Panc1 (cell line): ENCODE results near the gene PRRC1. TPM values are rescaled to one million over a fixed set of nuclear protein-coding genes. Genes with fewer than 3 reads are reported as not detected.

Experiments used
- ATAC-seq: fragments of 200-7000 bp; cut with Tn5 transposase; 2 replicates; pipeline ENCODE4 v1.9.1; 2020; ENCODE audit warnings: mild to moderate bottlenecking, moderate library complexity
- BruUV-seq: library from RNA; stranded (reverse); fragments of 400-500 nt; replicated peaks from 2 replicates; lab custom pipeline; 2021; lab: Mats Ljungman, UMichigan
- CTCF ChIA-PET: fragments of 300-600 bp; sonication (Branson Sonifier 250); formaldehyde crosslinking; loops from one replicate; lab custom pipeline; 2022; ENCODE audit warnings: antibody characterized with exemption; lab: Charles Lee
- POLR2A ChIA-PET: fragments of 300-600 bp; sonication (Branson Sonifier 250); formaldehyde crosslinking; loops from one replicate; lab custom pipeline; 2022; ENCODE audit warnings: antibody characterized with exemption; lab: Charles Lee
- DNase-seq: peaks from one replicate; pipeline ENCODE4 v3.0.0-alpha.2; 2010; ENCODE audit warnings: low read depth, low spot score
- H3K27ac ChIP-seq: 2 replicates; pipeline ENCODE4 v1.5.1; 2011; ENCODE audit warnings: mild to moderate bottlenecking, low read length, inconsistent platforms
- H3K27me3 ChIP-seq: fragments of 200-500 bp; sonication (Bioruptor generic); 2 replicates; pipeline ENCODE4 v1.6.0; 2014; ENCODE audit warnings: low read length, inconsistent platforms; ENCODE audit not compliant: control insufficient read depth, insufficient read depth
- H3K36me3 ChIP-seq: fragments of 200-500 bp; sonication (Bioruptor generic); 2 replicates; pipeline ENCODE4 v1.5.1; 2014; ENCODE audit warnings: inconsistent platforms, mild to moderate bottlenecking, low read length, moderate library complexity; ENCODE audit not compliant: control insufficient read depth, insufficient read depth
- H3K4me1 ChIP-seq: 2 replicates; pipeline ENCODE4 v1.5.1; 2011; ENCODE audit warnings: inconsistent platforms, mild to moderate bottlenecking, low read length, moderate library complexity; ENCODE audit not compliant: control insufficient read depth, insufficient read depth
- H3K4me3 ChIP-seq, 2 experiments: 2 replicates each; pipeline ENCODE4 v1.5.1; 2011 to 2012; ENCODE audit warnings: low read depth in 2 of 2, low read length in 2 of 2, mild to moderate bottlenecking in 2 of 2, inconsistent platforms in 1 of 2, moderate library complexity in 1 of 2
- H3K9me3 ChIP-seq: fragments of 200-500 bp; sonication (Bioruptor generic); 2 replicates; pipeline ENCODE4 v1.5.1; 2014; ENCODE audit warnings: low read depth, mild to moderate bottlenecking, inconsistent platforms, low read length, moderate library complexity; ENCODE audit not compliant: control insufficient read depth, insufficient read depth
- CTCF ChIP-seq: fragments of 450-650 bp; IDR thresholded peaks from 2 replicates; pipeline ENCODE4 v1.5.1; 2017; ENCODE audit warnings: mild to moderate bottlenecking
- POLR2AphosphoS5 ChIP-seq: IDR thresholded peaks from 2 replicates; pipeline ENCODE4 v1.6.1; 2012; ENCODE audit warnings: mild to moderate bottlenecking, low read depth, low read length, moderate library complexity
- REST ChIP-seq, 2 experiments: IDR thresholded peaks; 2 replicates each; pipeline ENCODE4 v1.6.1; 2011 to 2012; ENCODE audit warnings: low read depth in 2 of 2, control low read depth in 1 of 2, low read length in 1 of 2, mild to moderate bottlenecking in 1 of 2, moderate library complexity in 1 of 2; ENCODE audit not compliant: insufficient read depth in 1 of 2
- SIN3A ChIP-seq: IDR thresholded peaks from 2 replicates; pipeline ENCODE4 v1.6.1; 2012; ENCODE audit warnings: low read depth, mild to moderate bottlenecking, low read length, moderate library complexity, borderline replicate concordance; ENCODE audit not compliant: insufficient read depth
- TCF7L2 ChIP-seq: IDR thresholded peaks from 2 replicates; pipeline ENCODE4 v1.6.1; 2011; ENCODE audit warnings: mild to moderate bottlenecking, low read depth, low read length, inconsistent platforms
- in situ Hi-C: cut with HindIII; loops from 2 replicates; pipeline ENCODE4 v1.10.0; 2016; ENCODE audit warnings: low sequenced_read_pairs, low pct_unique_long_range_greater_than_20kb
- intact Hi-C: fragments of 100-400 bp; cut with micrococcal nuclease; formaldehyde crosslinking; loops from one replicate; pipeline ENCODE4 v1.10.0; 2022; ENCODE audit not compliant: unreplicated experiment
- total RNA-seq: library from RNA; stranded (reverse); gene quantifications from one replicate; pipeline ENCODE4 v1.2.1, GENCODE V29; 2021; ENCODE audit not compliant: unreplicated experiment

Gene PRRC1
- total RNA-seq, 1 experiment from 2014 or later = 48.7 TPM

GRCh38 chr5:127574852-127575679, 57.6 kb downstream of the PRRC1 start:
- H3K27ac ChIP-seq = no peak overlapping the region
- ChIA-PET POLR2A (no interaction called here), CTCF (no interaction called here)
- no peaks in the 10 kb centered on the region for H3K4me1 ChIP-seq
- H3K27me3 ChIP-seq = no peaks in the 10 kb centered on the region
- BruUV-seq = no TSS peak
- TF ChIP-seq SIN3A = no peak
- TF ChIP-seq TCF7L2 = no peak
- no peak for TF ChIP-seq POLR2AphosphoS5
- no peak for TF ChIP-seq CTCF
- no peak for TF ChIP-seq REST (IDR thresholded peaks at IDR 0.05; ENCODE audit: insufficient read depth in 1 of 2, low read depth in 2 of 2, low read length in 1 of 2)
- H3K36me3 ChIP-seq = no peaks in the 10 kb centered on the region
- H3K9me3 ChIP-seq = no peaks in the 10 kb centered on the region
- H3K4me3 ChIP-seq = no peak overlapping the region
- intact Hi-C loops (no loop called here), in situ Hi-C loops (no loop called here)
- ATAC-seq (no peak), DNase-seq (no peak)

GRCh38 chr5:127577458-127577857, 60.0 kb downstream of the PRRC1 start:
- CTCF ChIA-PET = no interaction called here
- H3K4me3 ChIP-seq = no peak overlapping the region
- DNase-seq = no peak
- no peaks in the 10 kb centered on the region for H3K4me1 ChIP-seq
- no peak for ATAC-seq
- no peaks in the 10 kb centered on the region for H3K27me3 ChIP-seq
- no peak overlapping the region for H3K27ac ChIP-seq
- TF ChIP-seq CTCF (no peak), REST (IDR thresholded peaks at IDR 0.05; ENCODE audit: insufficient read depth in 1 of 2, low read depth in 2 of 2, low read length in 1 of 2) (no peak), POLR2AphosphoS5 (no peak), TCF7L2 (no peak), SIN3A (no peak)
- POLR2A ChIA-PET = no interaction called here
- BruUV-seq = no TSS peak
- in situ Hi-C loops (no loop called here), intact Hi-C loops (no loop called here)
- no peaks in the 10 kb centered on the region for H3K9me3 ChIP-seq
- H3K36me3 ChIP-seq = no peaks in the 10 kb centered on the region
